DOHH2 (cell line): ENCODE results near the gene GFPT2.

ENCODE experiments used
- CTCF ChIP-seq: fragments of 200-600 bp; sonication (generic); IDR thresholded peaks from one replicate; pipeline ENCODE4 v1.5.1; 2014; ENCODE audit warnings: antibody characterized with exemption, mild to moderate bottlenecking, low read depth, low read length; ENCODE audit not compliant: poor library complexity, severe bottlenecking
- EZH2phosphoT487 ChIP-seq: fragments of 200-600 bp; sonication (generic); IDR thresholded peaks from 2 replicates; pipeline ENCODE4 v1.6.1; 2017; ENCODE audit warnings: borderline replicate concordance, mild to moderate bottlenecking, antibody characterized with exemption, low read length, moderate library complexity, mixed read lengths

DNA sequence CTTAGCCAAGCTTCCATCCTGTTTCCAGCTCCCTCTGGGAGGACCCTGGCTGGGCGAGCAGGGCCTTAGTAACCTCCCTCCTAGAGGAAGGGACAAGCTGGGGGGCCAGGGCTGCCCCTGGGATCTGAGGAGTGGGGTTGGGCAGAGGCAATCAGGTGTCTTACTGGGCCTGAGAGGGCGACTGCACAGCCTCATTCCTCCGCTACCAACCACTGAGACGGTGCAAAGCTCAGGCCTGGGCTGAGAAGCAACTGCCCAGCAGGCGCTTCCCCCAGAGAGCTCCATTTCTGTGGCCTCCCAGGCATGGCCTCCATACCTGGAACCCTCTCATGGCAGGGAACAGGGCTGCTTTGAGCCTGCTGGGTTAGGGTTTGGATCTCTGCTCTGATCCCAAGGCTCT is 18.8 kb upstream of the GFPT2 start:
- no peak for TF ChIP-seq CTCF
- no peak for TF ChIP-seq EZH2phosphoT487
